DOHH2 (cell line): Measurements from ENCODE around the gene BCAR3.

ENCODE experiments used
- H3F3A ChIP-seq: fragments of 200-600 bp; sonication (generic), shearing (Covaris generic); 2 replicates; pipeline ENCODE4 v1.6.0; 2016; ENCODE audit warnings: antibody characterized with exemption, mild to moderate bottlenecking; ENCODE audit not compliant: control insufficient read depth, insufficient read depth
- H3K27ac ChIP-seq: fragments of 200-600 bp; sonication (generic); 2 replicates; pipeline ENCODE4 v1.5.1; 2014; ENCODE audit warnings: low read depth, mild to moderate bottlenecking, low read length, moderate library complexity
- H3K27me3 ChIP-seq: fragments of 200-600 bp; sonication (generic); 2 replicates; pipeline ENCODE4 v1.6.1; 2014; ENCODE audit warnings: mild to moderate bottlenecking, low read length, mixed read lengths; ENCODE audit not compliant: control insufficient read depth
- H3K36me3 ChIP-seq: fragments of 200-600 bp; sonication (generic); 2 replicates; pipeline ENCODE4 v1.6.1; 2014; ENCODE audit warnings: mild to moderate bottlenecking, low read length, moderate library complexity, mixed read lengths; ENCODE audit not compliant: control insufficient read depth
- H3K4me1 ChIP-seq: fragments of 200-600 bp; sonication (generic); 2 replicates; pipeline ENCODE4 v1.6.1; 2014; ENCODE audit warnings: mild to moderate bottlenecking, low read length, mixed read lengths; ENCODE audit not compliant: control insufficient read depth
- H3K4me2 ChIP-seq: fragments of 200-600 bp; sonication (generic); 2 replicates; pipeline ENCODE4 v1.6.0; 2014; ENCODE audit warnings: mild to moderate bottlenecking, low read length, moderate library complexity
- H3K4me3 ChIP-seq: fragments of 200-600 bp; sonication (generic); 2 replicates; pipeline ENCODE4 v1.5.1; 2014; ENCODE audit warnings: mild to moderate bottlenecking, low read length, mixed read lengths
- H3K79me2 ChIP-seq: fragments of 200-600 bp; sonication (generic); 2 replicates; pipeline ENCODE4 v1.6.1; 2014; ENCODE audit warnings: mild to moderate bottlenecking, low read length, mixed read lengths; ENCODE audit not compliant: control insufficient read depth
- H3K9me2 ChIP-seq: fragments of 200-600 bp; sonication (generic); replicated peaks from 2 replicates; pipeline ENCODE4 v1.6.1; 2014; ENCODE audit warnings: mild to moderate bottlenecking, low read length, mixed read lengths; ENCODE audit not compliant: control insufficient read depth
- H3K9me3 ChIP-seq: fragments of 200-600 bp; sonication (generic); 2 replicates; pipeline ENCODE4 v1.6.1; 2014; ENCODE audit warnings: antibody characterized with exemption, low read length, mixed read lengths; ENCODE audit not compliant: control insufficient read depth, insufficient read depth
- H4K20me1 ChIP-seq: fragments of 200-600 bp; sonication (generic); 2 replicates; pipeline ENCODE4 v1.6.0; 2014; ENCODE audit warnings: low read depth, mild to moderate bottlenecking, antibody characterized with exemption, low read length, moderate library complexity; ENCODE audit not compliant: control insufficient read depth, insufficient read depth
- CTCF ChIP-seq: fragments of 200-600 bp; sonication (generic); IDR thresholded peaks from one replicate; pipeline ENCODE4 v1.5.1; 2014; ENCODE audit warnings: antibody characterized with exemption, mild to moderate bottlenecking, low read depth, low read length; ENCODE audit not compliant: poor library complexity, severe bottlenecking
- EZH2phosphoT487 ChIP-seq: fragments of 200-600 bp; sonication (generic); IDR thresholded peaks from 2 replicates; pipeline ENCODE4 v1.6.1; 2017; ENCODE audit warnings: borderline replicate concordance, mild to moderate bottlenecking, antibody characterized with exemption, low read length, moderate library complexity, mixed read lengths

BCAR3 gene

GRCh38 chr1:93611668-93612067, 70.0 kb downstream of the BCAR3 start:
- H3K27me3 ChIP-seq, result no peaks in the 10 kb centered on the region
- no peak overlapping the region for H3K27ac ChIP-seq
- H4K20me1 ChIP-seq, result peaks cover 17% of the 10 kb centered on the region; the same call in 1 of the 2 replicates
- H3K4me3 ChIP-seq, result no peak overlapping the region
- peaks cover 32% of the 10 kb centered on the region for H3K36me3 ChIP-seq
- H3K79me2 ChIP-seq, result peaks cover 100% of the 10 kb centered on the region
- H3K4me1 ChIP-seq, result peaks cover 11% of the 10 kb centered on the region
- TF ChIP-seq EZH2phosphoT487, result no peak
- TF ChIP-seq CTCF, result no peak
- H3K9me3 ChIP-seq, result no peaks in the 10 kb centered on the region
- H3F3A ChIP-seq, result 0 out of 2 replicates have a peak, but pooled peaks cover 4% of the 10 kb centered on the region
- H3K4me2 ChIP-seq, result no peak overlapping the region
- H3K9me2 ChIP-seq, result no peaks in the 10 kb centered on the region

- H3K79me2 ChIP-seq, result peaks cover 100% of the 10 kb centered on the region
- no peaks in the 10 kb centered on the region for H3F3A ChIP-seq
- H3K9me3 ChIP-seq, result no peaks in the 10 kb centered on the region
- TF ChIP-seq EZH2phosphoT487 (no peak), CTCF (no peak)
- H3K36me3 ChIP-seq, result peaks cover 25% of the 10 kb centered on the region
- no peak overlapping the region for H3K27ac ChIP-seq
- peaks cover 10% of the 10 kb centered on the region; the same call in 1 of the 2 replicates for H4K20me1 ChIP-seq
- no peaks in the 10 kb centered on the region for H3K27me3 ChIP-seq
- no peaks in the 10 kb centered on the region for H3K4me1 ChIP-seq
- no peaks in the 10 kb centered on the region for H3K9me2 ChIP-seq
- H3K4me2 ChIP-seq, result no peak overlapping the region
- H3K4me3 ChIP-seq, result no peak overlapping the region
These were observed 72.1 kb downstream of the BCAR3 start for GRCh38 chr1:93609536-93609935.

- Histone ChIP-seq H3K4me2 (no peak overlapping the region), H3K27ac (no peak overlapping the region), H4K20me1 (peaks cover 14% of the 10 kb centered on the region; the same call in 1 of the 2 replicates)
These were observed 73.2 kb downstream of the BCAR3 start for GRCh38 chr1:93608187-93609109.

More at GRCh38 chr1:93608187-93609109, 73.2 kb downstream of the BCAR3 start:
- Histone ChIP-seq H3K27me3 (no peaks in the 10 kb centered on the region), H3K9me3 (no peaks in the 10 kb centered on the region), H3K4me3 (no peak overlapping the region), H3K79me2 (peaks cover 100% of the 10 kb centered on the region), H3K36me3 (peaks cover 27% of the 10 kb centered on the region), H3F3A (no peaks in the 10 kb centered on the region), H3K9me2 (no peaks in the 10 kb centered on the region), H3K4me1 (no peaks in the 10 kb centered on the region)
- no peak for TF ChIP-seq EZH2phosphoT487
- TF ChIP-seq CTCF, result no peak
